Measurements from ENCODE around the gene SSRP1. TPM values are rescaled to one million over a fixed set of nuclear protein-coding genes. Genes with fewer than 3 reads are reported as not detected.

The SSRP1 gene
- total and polyA plus RNA-seq, 9 of the 15 experiments (the other 6 are each of a cell fraction or from before 2014, with no cell fraction given) = 91.1 to 416 (median 245) TPM

GRCh38 chr11:57330029-57330428 lies 5.7 kb downstream of the SSRP1 start:
- POLR2A ChIA-PET = interaction anchor here (0.6 to 1.3 kb wide), 3 partner anchors 10 to 500 kb away, joined by 3 to 4 read pairs (median 4); no protein-coding TSS in a partner anchor
- Histone ChIP-seq H3K4me2 (ENCODE audit: insufficient read depth, low read length) (no peak overlapping the region), H3K36me3 (ENCODE audit: control insufficient read depth, insufficient read depth, low read length) (peaks cover 92% of the 10 kb centered on the region), H3K9me3 (replicated peaks; ENCODE audit: control insufficient read depth, insufficient read depth, low read depth, low read length) (no peaks in the 10 kb centered on the region), H3K9ac (ENCODE audit: insufficient read depth in 1 of 2, low read depth in 2 of 2, low read length in 2 of 2) (0 out of 4 replicates have a peak overlapping the region, but pooled peaks of 1 of the 2 experiments have one; percentile 7), H3K27ac (ENCODE audit: extremely low read depth, low read depth, low read length) (no peak overlapping the region), H3K27me3 (ENCODE audit: control insufficient read depth in 2 of 2, insufficient read depth in 2 of 2, low read length in 2 of 2) (no peaks in the 10 kb centered on the region), H4K20me1 (replicated peaks; ENCODE audit: control insufficient read depth, insufficient read depth, low read length) (no peaks in the 10 kb centered on the region; the same call in 1 of the 2 replicates), H2AFZ (ENCODE audit: low read depth, low read length) (no peak overlapping the region), H3K4me1 (replicated peaks in 1 of 2; ENCODE audit: control insufficient read depth in 2 of 2, insufficient read depth in 2 of 2, low read length in 2 of 2) (peaks cover 21 to 25% of the 10 kb centered on the region in 2 experiments; a peak in 4 of 5 replicates), H3K9me1 (ENCODE audit: control insufficient read depth, insufficient read depth, low read length) (no peaks in the 10 kb centered on the region), H3K4me3 (no peak overlapping the region), H3K79me2 (ENCODE audit: control insufficient read depth, insufficient read depth, low read length) (peaks cover 28% of the 10 kb centered on the region)
- ATAC-seq (no peak), FAIRE-seq (no peak), DNase-seq (ENCODE audit: extremely low read depth in 1 of 4, low spot score in 3 of 4) (no peak)
- intact Hi-C loops (cut with micrococcal nuclease) = no loop called here
- TF ChIP-seq E2F3 (CRISPR knock-in tag; IDR thresholded peaks at IDR 0.05) (no peak), BRCA1 (IDR thresholded peaks at IDR 0.05) (no peak), BRCA1 (CRISPR knock-in tag; IDR thresholded peaks at IDR 0.05) (0 out of 2 replicates have a peak, but pooled peaks have one; percentile 33)
- no TSS peak for BruUV-seq (replicated peaks)
- WGBS (ENCODE audit: insufficient coverage, low coverage, missing lambda C conversion rate) = 97% methylated on average over 9 of the region's 9 CpGs
- in situ Hi-C loops (cut with MboI) = no loop called here
- CTCF ChIA-PET (ENCODE audit: low intra/inter-chr PET ratio) = no interaction called here

- H3K9me3 ChIP-seq (replicated peaks; ENCODE audit: control insufficient read depth, insufficient read depth, low read depth, low read length) = no peaks in the 10 kb centered on the region
- H3K79me2 ChIP-seq (ENCODE audit: control insufficient read depth, insufficient read depth, low read length) = peaks cover 22% of the 10 kb centered on the region
- intact Hi-C loops (cut with micrococcal nuclease) = loop anchor here (5.0 kb wide), 1 partner anchor 50 kb away; no protein-coding TSS in a partner anchor
- H3K4me3 ChIP-seq = no peak overlapping the region
- no peak for ATAC-seq
- H3K36me3 ChIP-seq (ENCODE audit: control insufficient read depth, insufficient read depth, low read length) = peaks cover 71% of the 10 kb centered on the region
- no peak for DNase-seq (ENCODE audit: extremely low read depth in 1 of 4, low spot score in 3 of 4)
- no peaks in the 10 kb centered on the region for H3K27me3 ChIP-seq (ENCODE audit: control insufficient read depth in 2 of 2, insufficient read depth in 2 of 2, low read length in 2 of 2)
- ChIA-PET CTCF (ENCODE audit: low intra/inter-chr PET ratio) (no interaction called here), POLR2A (interaction anchor here (0.7 to 1.7 kb wide), 2 partner anchors 18 to 19 kb away, joined by 4 to 5 read pairs; no protein-coding TSS in a partner anchor)
- H2AFZ ChIP-seq (ENCODE audit: low read depth, low read length) = no peak overlapping the region
- no TSS peak for BruUV-seq (replicated peaks)
- no peak for FAIRE-seq
- no peak overlapping the region for H3K9ac ChIP-seq (ENCODE audit: insufficient read depth in 1 of 2, low read depth in 2 of 2, low read length in 2 of 2)
- H3K4me2 ChIP-seq (ENCODE audit: insufficient read depth, low read length) = no peak overlapping the region
- peaks cover 28 to 33% of the 10 kb centered on the region in 2 experiments for H3K4me1 ChIP-seq (replicated peaks in 1 of 2; ENCODE audit: control insufficient read depth in 2 of 2, insufficient read depth in 2 of 2, low read length in 2 of 2)
- 92% methylated on average over 5 of the region's 5 CpGs for WGBS (ENCODE audit: insufficient coverage, low coverage, missing lambda C conversion rate)
- no peak overlapping the region for H3K27ac ChIP-seq (ENCODE audit: extremely low read depth, low read depth, low read length)
- peaks cover 5% of the 10 kb centered on the region for H3K9me1 ChIP-seq (ENCODE audit: control insufficient read depth, insufficient read depth, low read length)
- H4K20me1 ChIP-seq (replicated peaks; ENCODE audit: control insufficient read depth, insufficient read depth, low read length) = peaks cover 7% of the 10 kb centered on the region
- in situ Hi-C loops (cut with MboI) = no loop called here
- TF ChIP-seq HLTF (IDR thresholded peaks at IDR 0.05) (no peak), SPI1 (IDR thresholded peaks at IDR 0.05; ENCODE audit: borderline replicate concordance, low read depth, low read length) (no peak), FOXJ3 (CRISPR knock-in tag; IDR thresholded peaks at IDR 0.05) (no peak), DIDO1 (tag; IDR thresholded peaks at IDR 0.05; ENCODE audit: low read depth) (no peak), KAT2B (IDR thresholded peaks at IDR 0.05; ENCODE audit: low read depth, low read length) (no peak)
- TF ChIP-seq, protein P1, sequence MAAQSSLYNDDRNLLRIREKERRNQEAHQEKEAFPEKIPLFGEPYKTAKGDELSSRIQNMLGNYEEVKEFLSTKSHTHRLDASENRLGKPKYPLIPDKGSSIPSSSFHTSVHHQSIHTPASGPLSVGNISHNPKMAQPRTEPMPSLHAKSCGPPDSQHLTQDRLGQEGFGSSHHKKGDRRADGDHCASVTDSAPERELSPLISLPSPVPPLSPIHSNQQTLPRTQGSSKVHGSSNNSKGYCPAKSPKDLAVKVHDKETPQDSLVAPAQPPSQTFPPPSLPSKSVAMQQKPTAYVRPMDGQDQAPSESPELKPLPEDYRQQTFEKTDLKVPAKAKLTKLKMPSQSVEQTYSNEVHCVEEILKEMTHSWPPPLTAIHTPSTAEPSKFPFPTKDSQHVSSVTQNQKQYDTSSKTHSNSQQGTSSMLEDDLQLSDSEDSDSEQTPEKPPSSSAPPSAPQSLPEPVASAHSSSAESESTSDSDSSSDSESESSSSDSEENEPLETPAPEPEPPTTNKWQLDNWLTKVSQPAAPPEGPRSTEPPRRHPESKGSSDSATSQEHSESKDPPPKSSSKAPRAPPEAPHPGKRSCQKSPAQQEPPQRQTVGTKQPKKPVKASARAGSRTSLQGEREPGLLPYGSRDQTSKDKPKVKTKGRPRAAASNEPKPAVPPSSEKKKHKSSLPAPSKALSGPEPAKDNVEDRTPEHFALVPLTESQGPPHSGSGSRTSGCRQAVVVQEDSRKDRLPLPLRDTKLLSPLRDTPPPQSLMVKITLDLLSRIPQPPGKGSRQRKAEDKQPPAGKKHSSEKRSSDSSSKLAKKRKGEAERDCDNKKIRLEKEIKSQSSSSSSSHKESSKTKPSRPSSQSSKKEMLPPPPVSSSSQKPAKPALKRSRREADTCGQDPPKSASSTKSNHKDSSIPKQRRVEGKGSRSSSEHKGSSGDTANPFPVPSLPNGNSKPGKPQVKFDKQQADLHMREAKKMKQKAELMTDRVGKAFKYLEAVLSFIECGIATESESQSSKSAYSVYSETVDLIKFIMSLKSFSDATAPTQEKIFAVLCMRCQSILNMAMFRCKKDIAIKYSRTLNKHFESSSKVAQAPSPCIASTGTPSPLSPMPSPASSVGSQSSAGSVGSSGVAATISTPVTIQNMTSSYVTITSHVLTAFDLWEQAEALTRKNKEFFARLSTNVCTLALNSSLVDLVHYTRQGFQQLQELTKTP (IDR thresholded peaks at IDR 0.05; ENCODE audit: low read depth in 1 of 2, partially characterized antibody in 2 of 2) = no peak
- TF ChIP-seq, protein P2, sequence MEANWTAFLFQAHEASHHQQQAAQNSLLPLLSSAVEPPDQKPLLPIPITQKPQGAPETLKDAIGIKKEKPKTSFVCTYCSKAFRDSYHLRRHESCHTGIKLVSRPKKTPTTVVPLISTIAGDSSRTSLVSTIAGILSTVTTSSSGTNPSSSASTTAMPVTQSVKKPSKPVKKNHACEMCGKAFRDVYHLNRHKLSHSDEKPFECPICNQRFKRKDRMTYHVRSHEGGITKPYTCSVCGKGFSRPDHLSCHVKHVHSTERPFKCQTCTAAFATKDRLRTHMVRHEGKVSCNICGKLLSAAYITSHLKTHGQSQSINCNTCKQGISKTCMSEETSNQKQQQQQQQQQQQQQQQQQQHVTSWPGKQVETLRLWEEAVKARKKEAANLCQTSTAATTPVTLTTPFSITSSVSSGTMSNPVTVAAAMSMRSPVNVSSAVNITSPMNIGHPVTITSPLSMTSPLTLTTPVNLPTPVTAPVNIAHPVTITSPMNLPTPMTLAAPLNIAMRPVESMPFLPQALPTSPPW (CRISPR knock-in tag; IDR thresholded peaks at IDR 0.05) = no peak
Observed at GRCh38 chr11:57327721-57328120, 8.0 kb downstream of the SSRP1 start.

Data from K562 (cell line).